A549 (cell line): ENCODE results near the gene OR4F6. TPM values are rescaled to one million over a fixed set of nuclear protein-coding genes. Genes with fewer than 3 reads are reported as not detected.

Source experiments
- ATAC-seq, 2 experiments: fragments of 200-7000 bp in 1 of 2; fragments of >200 bp in 1 of 2; cut with Nextera tagmentation in 1 of 2; cut with Tn5 transposase in 1 of 2; 3 replicates each; pipeline versions ENCODE4 v1.8.0 to v1.9.1; 2018 to 2020; ENCODE audit warnings: mild to moderate bottlenecking in 1 of 2, moderate library complexity in 1 of 2
- CTCF ChIA-PET: fragments of 300-600 bp; sonication (Branson Sonifier 250); formaldehyde crosslinking; extraction: SDS; loops from one replicate; lab custom pipeline; 2021; ENCODE audit warnings: antibody characterized with exemption, inconsistent platforms; lab: Yijun Ruan, JAX
- POLR2A ChIA-PET: fragments of 350-600 bp; formaldehyde crosslinking; extraction: SDS; loops from one replicate; lab custom pipeline; 2021; ENCODE audit warnings: antibody characterized with exemption, inconsistent platforms; lab: Yijun Ruan, JAX
- DNase-seq, 2 experiments: peaks; one replicate each; pipeline versions ENCODE4 v3.0.0 to v3.0.0-alpha.2; 2011 to 2016; ENCODE audit warnings: low read depth in 1 of 2, low spot score in 1 of 2
- FAIRE-seq: peaks from 2 replicates; lab custom pipeline; 2011; peaks lifted over from hg19 to GRCh38; lab: Jason Lieb, UNC
- H3K27ac ChIP-seq, 2 experiments: fragments of >200 bp; sonication (Bioruptor Twin); formaldehyde crosslinking; 3 replicates each; pipeline ENCODE4 v1.5.1; 2016 to 2017
- H3K4me1 ChIP-seq: fragments of >200 bp; sonication (Bioruptor Twin); formaldehyde crosslinking; 3 replicates; pipeline ENCODE4 v1.6.1; 2016
- H3K4me2 ChIP-seq: fragments of >200 bp; sonication (Bioruptor Twin); formaldehyde crosslinking; 3 replicates; pipeline ENCODE4 v1.6.1; 2016
- H3K4me3 ChIP-seq: fragments of >200 bp; sonication (Bioruptor Twin); formaldehyde crosslinking; 3 replicates; pipeline ENCODE4 v1.5.1; 2016
- H3K9me3 ChIP-seq: fragments of >200 bp; sonication (Bioruptor Twin); formaldehyde crosslinking; 3 replicates; pipeline ENCODE4 v1.6.1; 2016
- BCL3 ChIP-seq: fragments of >200 bp; sonication (Bioruptor Twin); formaldehyde crosslinking; IDR thresholded peaks from 3 replicates; pipeline ENCODE4 v1.6.1; 2016
- BHLHE40 ChIP-seq: IDR thresholded peaks from 2 replicates; pipeline ENCODE4 v1.6.1; 2012; ENCODE audit warnings: low read depth, low read length, inconsistent platforms
- CHD4 ChIP-seq: fragments of 200-600 bp; sonication (generic); IDR thresholded peaks from 2 replicates; pipeline ENCODE4 v1.6.1; 2016; ENCODE audit warnings: antibody characterized with exemption, mild to moderate bottlenecking, borderline replicate concordance
- EHF ChIP-seq: fragments of 250-450 bp; sonication (Bioruptor Pico); IDR thresholded peaks from 2 replicates; pipeline ENCODE4 v1.5.0; 2020; ENCODE audit warnings: mild to moderate bottlenecking
- EHMT2 ChIP-seq: fragments of 200-600 bp; sonication (generic); IDR thresholded peaks from 2 replicates; pipeline ENCODE4 v1.6.1; 2016; ENCODE audit warnings: antibody characterized with exemption, low read depth, mild to moderate bottlenecking, moderate library complexity
- EP300 ChIP-seq, 2 experiments: fragments of >200 bp; sonication (Bioruptor Twin); formaldehyde crosslinking; IDR thresholded peaks; 2 replicates in 1 of 2; 3 replicates in 1 of 2; pipeline ENCODE4 v1.6.1; 2016 to 2017
- ESRRA ChIP-seq: fragments of 150-350 bp; IDR thresholded peaks from 2 replicates; pipeline ENCODE4 v1.6.1; 2014; ENCODE audit warnings: mild to moderate bottlenecking, low read length, borderline replicate concordance
- FOSB ChIP-seq: fragments of 250-450 bp; sonication (Bioruptor Pico); IDR thresholded peaks from 2 replicates; pipeline ENCODE4 v1.5.0; 2020; ENCODE audit warnings: mild to moderate bottlenecking, moderate library complexity
- FOXS1 ChIP-seq: fragments of 250-450 bp; sonication (Bioruptor Pico); IDR thresholded peaks from 2 replicates; pipeline ENCODE4 v1.5.0; 2020; ENCODE audit warnings: mild to moderate bottlenecking, moderate library complexity
- HOXB5 ChIP-seq: fragments of 250-450 bp; sonication (Bioruptor Pico); IDR thresholded peaks from 2 replicates; pipeline ENCODE4 v1.5.0; 2020; ENCODE audit warnings: mild to moderate bottlenecking, moderate library complexity
- JUN ChIP-seq, 2 experiments: fragments of >200 bp; sonication (Bioruptor Twin); formaldehyde crosslinking; IDR thresholded peaks; 2 replicates in 1 of 2; 3 replicates in 1 of 2; pipeline ENCODE4 v1.6.1; 2016 to 2017
- MAFK ChIP-seq: fragments of 450-650 bp; IDR thresholded peaks from 2 replicates; pipeline ENCODE4 v1.6.1; 2014; ENCODE audit not compliant: partially characterized antibody
- MAZ ChIP-seq: fragments of 150-350 bp; IDR thresholded peaks from 2 replicates; pipeline ENCODE4 v1.6.1; 2014; ENCODE audit warnings: antibody characterized with exemption, low read depth, low read length, borderline replicate concordance
- MYC ChIP-seq: IDR thresholded peaks from 2 replicates; pipeline ENCODE4 v1.6.1; 2012; ENCODE audit warnings: mild to moderate bottlenecking, inconsistent platforms, low read length, improper control_type of control experiment, borderline replicate concordance
- NPAS2 ChIP-seq: fragments of 250-450 bp; sonication (Bioruptor Pico); IDR thresholded peaks from 2 replicates; pipeline ENCODE4 v1.8.0; 2022; ENCODE audit warnings: mild to moderate bottlenecking, moderate library complexity, borderline replicate concordance
- NR3C1 ChIP-seq: fragments of >200 bp; sonication (Bioruptor Twin); formaldehyde crosslinking; IDR thresholded peaks from 3 replicates; pipeline ENCODE4 v1.6.1; 2017
- POLR2A ChIP-seq: IDR thresholded peaks from 2 replicates; pipeline ENCODE4 v1.6.1; 2012; ENCODE audit warnings: mild to moderate bottlenecking, low read length
- RAD21 ChIP-seq, 2 experiments: fragments of >200 bp in 1 of 2; sonication (Bioruptor Twin) in 1 of 2; formaldehyde crosslinking in 1 of 2; IDR thresholded peaks in 1 of 2; conservative IDR thresholded peaks in 1 of 2; 2 replicates in 1 of 2; 3 replicates in 1 of 2; pipeline ENCODE4 v1.6.1; 2012 to 2018; ENCODE audit warnings: inconsistent platforms in 1 of 2
- RARB ChIP-seq: fragments of 250-450 bp; sonication (Bioruptor Pico); IDR thresholded peaks from 2 replicates; pipeline ENCODE4 v1.8.0; 2021; ENCODE audit warnings: mild to moderate bottlenecking, moderate library complexity
- SMC3 ChIP-seq: fragments of >200 bp; sonication (Bioruptor Twin); formaldehyde crosslinking; IDR thresholded peaks from 3 replicates; pipeline ENCODE4 v1.6.1; 2018; ENCODE audit warnings: inconsistent platforms
- TFCP2L1 ChIP-seq: fragments of 250-450 bp; sonication (Bioruptor Pico); IDR thresholded peaks from 2 replicates; pipeline ENCODE4 v1.5.0; 2021; ENCODE audit warnings: mild to moderate bottlenecking
- TP53 ChIP-seq: fragments of 250-450 bp; sonication (Bioruptor Pico); IDR thresholded peaks from 2 replicates; pipeline ENCODE4 v1.5.0; 2021; ENCODE audit warnings: mild to moderate bottlenecking, moderate library complexity
- USF2 ChIP-seq: fragments of 450-650 bp; IDR thresholded peaks from 2 replicates; pipeline ENCODE4 v1.6.1; 2014; ENCODE audit warnings: antibody characterized with exemption
- ZC3H11A ChIP-seq: fragments of 450-650 bp; IDR thresholded peaks from 2 replicates; pipeline ENCODE4 v1.6.1; 2014; ENCODE audit warnings: antibody characterized with exemption, mild to moderate bottlenecking
- ZFP36 ChIP-seq: fragments of 450-650 bp; IDR thresholded peaks from 2 replicates; pipeline ENCODE4 v1.6.1; 2014; ENCODE audit warnings: borderline replicate concordance; ENCODE audit not compliant: partially characterized antibody
- ZNF302 ChIP-seq: fragments of 250-450 bp; sonication (Bioruptor Pico); IDR thresholded peaks from 2 replicates; pipeline ENCODE4 v1.9.0; 2021; ENCODE audit warnings: inconsistent platforms, mild to moderate bottlenecking, moderate library complexity
- ZSCAN20 ChIP-seq: fragments of 250-450 bp; sonication (Bioruptor Pico); IDR thresholded peaks from 2 replicates; pipeline ENCODE4 v1.8.0; 2022; ENCODE audit warnings: mild to moderate bottlenecking, moderate library complexity
- WGBS: methylation state at CpG from one replicate; pipeline ENCODE4 v1.1.6; 2017; ENCODE audit errors: missing lambda C conversion rate; 5-methylcytosine and 5-hydroxymethylcytosine counted together
- polyA plus RNA-seq, 4 experiments: library from polyadenylated mRNA; depleted of rRNA in 3 of 4; stranded (reverse); fragments of >200 nt; fragmentation: RNase III in 1 of 4; extraction: RNeasy Plus Mini Kit Qiagen cat#74134 plus additional on column Dnase treatment in 1 of 4; gene quantifications; 2 replicates in 3 of 4; 3 replicates in 1 of 4; pipeline ENCODE4 v1.2.3, GENCODE V29; 2011 to 2017
- TF ChIP-seq, protein P1 (sequence below): fragments of 150-350 bp; IDR thresholded peaks from 2 replicates; pipeline ENCODE4 v1.6.1; 2014; ENCODE audit warnings: low read depth, mild to moderate bottlenecking, low read length
- TF ChIP-seq, protein P2 (sequence below): fragments of 250-450 bp; sonication (Bioruptor Pico); IDR thresholded peaks from 2 replicates; pipeline ENCODE4 v1.5.0; 2020; ENCODE audit warnings: low read depth, mild to moderate bottlenecking, moderate library complexity
- TF ChIP-seq, protein P3 (sequence below): fragments of >200 bp; sonication (Bioruptor Twin); formaldehyde crosslinking; IDR thresholded peaks from 3 replicates; pipeline ENCODE4 v1.5.1; 2016

The OR4F6 gene
- polyA plus RNA-seq, 2 of the 4 experiments (the other 2 are of a cell fraction) = not detected

DNA sequence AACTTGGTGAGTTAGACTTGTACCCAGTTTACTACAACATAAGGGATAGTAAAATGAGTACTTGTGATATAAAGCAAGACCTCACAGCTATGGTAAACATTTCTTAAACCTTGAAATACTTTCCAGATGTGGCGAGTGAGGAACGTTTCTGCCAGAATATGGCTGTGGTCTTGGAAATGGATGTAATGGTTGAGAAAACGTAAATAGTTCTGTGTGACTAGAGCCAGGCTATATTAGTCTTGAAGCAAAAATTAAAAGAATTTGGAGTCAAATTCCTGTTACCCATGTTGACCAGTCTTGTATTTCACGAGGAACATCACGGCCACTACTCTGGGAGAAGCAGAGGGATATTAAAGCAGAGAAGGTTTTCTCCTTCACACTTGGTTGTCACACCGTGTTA lies 23.9 kb downstream of the OR4F6 start:
- H3K4me1 ChIP-seq = no peaks in the 10 kb centered on the region
- ATAC-seq = no peak
- POLR2A ChIA-PET = no interaction called here
- peak; percentile 49 for FAIRE-seq
- TF ChIP-seq RAD21 (conservative IDR thresholded peaks at IDR 0.05 in 1 of 2, IDR thresholded peaks at IDR 0.05 in 1 of 2) (no peak), TFCP2L1 (CRISPR knock-in tag) (no peak), ZNF302 (CRISPR knock-in tag) (no peak), EHMT2 (no peak), MYC (no peak), BHLHE40 (no peak), TP53 (CRISPR knock-in tag) (no peak), POLR2A (no peak), ESRRA (no peak), FOXS1 (CRISPR knock-in tag) (no peak), USF2 (no peak), JUN (IDR thresholded peaks at IDR 0.05) (no peak), NPAS2 (CRISPR knock-in tag) (no peak), BCL3 (no peak), RARB (CRISPR knock-in tag) (no peak), SMC3 (no peak)
- TF ChIP-seq, protein P1, sequence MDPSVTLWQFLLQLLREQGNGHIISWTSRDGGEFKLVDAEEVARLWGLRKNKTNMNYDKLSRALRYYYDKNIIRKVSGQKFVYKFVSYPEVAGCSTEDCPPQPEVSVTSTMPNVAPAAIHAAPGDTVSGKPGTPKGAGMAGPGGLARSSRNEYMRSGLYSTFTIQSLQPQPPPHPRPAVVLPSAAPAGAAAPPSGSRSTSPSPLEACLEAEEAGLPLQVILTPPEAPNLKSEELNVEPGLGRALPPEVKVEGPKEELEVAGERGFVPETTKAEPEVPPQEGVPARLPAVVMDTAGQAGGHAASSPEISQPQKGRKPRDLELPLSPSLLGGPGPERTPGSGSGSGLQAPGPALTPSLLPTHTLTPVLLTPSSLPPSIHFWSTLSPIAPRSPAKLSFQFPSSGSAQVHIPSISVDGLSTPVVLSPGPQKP = no peak
- TF ChIP-seq, protein P2, sequence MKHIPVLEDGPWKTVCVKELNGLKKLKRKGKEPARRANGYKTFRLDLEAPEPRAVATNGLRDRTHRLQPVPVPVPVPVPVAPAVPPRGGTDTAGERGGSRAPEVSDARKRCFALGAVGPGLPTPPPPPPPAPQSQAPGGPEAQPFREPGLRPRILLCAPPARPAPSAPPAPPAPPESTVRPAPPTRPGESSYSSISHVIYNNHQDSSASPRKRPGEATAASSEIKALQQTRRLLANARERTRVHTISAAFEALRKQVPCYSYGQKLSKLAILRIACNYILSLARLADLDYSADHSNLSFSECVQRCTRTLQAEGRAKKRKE (CRISPR knock-in tag) = no peak
- no peaks in the 10 kb centered on the region for H3K9me3 ChIP-seq
- H3K4me3 ChIP-seq = no peak overlapping the region
- no peak overlapping the region for H3K27ac ChIP-seq
- H3K4me2 ChIP-seq = no peak overlapping the region
- CTCF ChIA-PET = interaction anchor here (0.6 kb wide), 1 partner anchor 347 kb away, joined by 3 read pairs; no protein-coding TSS in a partner anchor
- DNase-seq = no peak
- WGBS = 16% methylated on average over 6 of the region's 6 CpGs

DNA sequence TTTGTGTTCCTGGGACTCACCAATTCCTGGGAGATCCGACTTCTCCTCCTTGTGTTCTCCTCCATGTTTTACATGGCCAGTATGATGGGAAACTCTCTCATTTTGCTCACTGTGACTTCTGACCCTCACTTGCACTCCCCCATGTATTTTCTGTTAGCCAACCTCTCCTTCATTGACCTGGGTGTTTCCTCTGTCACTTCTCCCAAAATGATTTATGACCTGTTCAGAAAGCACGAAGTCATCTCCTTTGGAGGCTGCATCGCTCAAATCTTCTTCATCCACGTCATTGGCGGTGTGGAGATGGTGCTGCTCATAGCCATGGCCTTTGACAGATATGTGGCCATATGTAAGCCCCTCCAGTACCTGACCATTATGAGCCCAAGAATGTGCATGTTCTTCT lies 25.5 kb downstream of the OR4F6 start:
- no peak overlapping the region for H3K27ac ChIP-seq
- POLR2A ChIA-PET = no interaction called here
- no peak overlapping the region for H3K4me2 ChIP-seq
- no peak overlapping the region for H3K4me3 ChIP-seq
- CTCF ChIA-PET = no interaction called here
- H3K9me3 ChIP-seq = no peaks in the 10 kb centered on the region
- H3K4me1 ChIP-seq = no peaks in the 10 kb centered on the region
- DNase-seq = no peak
- FAIRE-seq = no peak
- TF ChIP-seq MAFK (no peak), EP300 (IDR thresholded peaks at IDR 0.05) (no peak), ZFP36 (no peak), EHF (CRISPR knock-in tag) (no peak), HOXB5 (no peak), SMC3 (no peak), FOSB (CRISPR knock-in tag) (no peak), CHD4 (no peak), ZSCAN20 (CRISPR knock-in tag) (no peak), NR3C1 (no peak), MAZ (no peak), ZC3H11A (no peak), BCL3 (no peak), BHLHE40 (no peak), RAD21 (conservative IDR thresholded peaks at IDR 0.05 in 1 of 2, IDR thresholded peaks at IDR 0.05 in 1 of 2) (no peak), RARB (CRISPR knock-in tag) (no peak)
- TF ChIP-seq, protein P3, sequence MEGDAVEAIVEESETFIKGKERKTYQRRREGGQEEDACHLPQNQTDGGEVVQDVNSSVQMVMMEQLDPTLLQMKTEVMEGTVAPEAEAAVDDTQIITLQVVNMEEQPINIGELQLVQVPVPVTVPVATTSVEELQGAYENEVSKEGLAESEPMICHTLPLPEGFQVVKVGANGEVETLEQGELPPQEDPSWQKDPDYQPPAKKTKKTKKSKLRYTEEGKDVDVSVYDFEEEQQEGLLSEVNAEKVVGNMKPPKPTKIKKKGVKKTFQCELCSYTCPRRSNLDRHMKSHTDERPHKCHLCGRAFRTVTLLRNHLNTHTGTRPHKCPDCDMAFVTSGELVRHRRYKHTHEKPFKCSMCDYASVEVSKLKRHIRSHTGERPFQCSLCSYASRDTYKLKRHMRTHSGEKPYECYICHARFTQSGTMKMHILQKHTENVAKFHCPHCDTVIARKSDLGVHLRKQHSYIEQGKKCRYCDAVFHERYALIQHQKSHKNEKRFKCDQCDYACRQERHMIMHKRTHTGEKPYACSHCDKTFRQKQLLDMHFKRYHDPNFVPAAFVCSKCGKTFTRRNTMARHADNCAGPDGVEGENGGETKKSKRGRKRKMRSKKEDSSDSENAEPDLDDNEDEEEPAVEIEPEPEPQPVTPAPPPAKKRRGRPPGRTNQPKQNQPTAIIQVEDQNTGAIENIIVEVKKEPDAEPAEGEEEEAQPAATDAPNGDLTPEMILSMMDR = no peak
- TF ChIP-seq, protein P2 (CRISPR knock-in tag) = no peak
- WGBS = 3% methylated on average over 5 of the region's 5 CpGs
- no peak for ATAC-seq
